ENCODE measurements around the gene IMMP2L.

Gene IMMP2L

GRCh38 chr7:111009526-111010040 is 552.7 kb downstream of the IMMP2L start:
- H3K27me3 ChIP-seq (ENCODE audit: control insufficient read depth, insufficient read depth, low read length, poor library complexity, severe bottlenecking) = no peaks in the 10 kb centered on the region
- WGBS, 2 experiments = 89 to 91% methylated on average over 1 of the region's 1 CpG
- no peak overlapping the region for H3K27ac ChIP-seq (ENCODE audit: insufficient read depth, low read depth, low read length, poor library complexity, severe bottlenecking)
- no peaks in the 10 kb centered on the region for H3K4me1 ChIP-seq (ENCODE audit: control insufficient read depth, insufficient read depth, low read length)
- no peak overlapping the region for H3K4me3 ChIP-seq (ENCODE audit: insufficient read depth, low read depth, low read length)
- H3K36me3 ChIP-seq (ENCODE audit: control insufficient read depth, insufficient read depth, low read length) = no peaks in the 10 kb centered on the region
- no peaks in the 10 kb centered on the region for H3K9me3 ChIP-seq (ENCODE audit: control insufficient read depth, low read length)

DNA sequence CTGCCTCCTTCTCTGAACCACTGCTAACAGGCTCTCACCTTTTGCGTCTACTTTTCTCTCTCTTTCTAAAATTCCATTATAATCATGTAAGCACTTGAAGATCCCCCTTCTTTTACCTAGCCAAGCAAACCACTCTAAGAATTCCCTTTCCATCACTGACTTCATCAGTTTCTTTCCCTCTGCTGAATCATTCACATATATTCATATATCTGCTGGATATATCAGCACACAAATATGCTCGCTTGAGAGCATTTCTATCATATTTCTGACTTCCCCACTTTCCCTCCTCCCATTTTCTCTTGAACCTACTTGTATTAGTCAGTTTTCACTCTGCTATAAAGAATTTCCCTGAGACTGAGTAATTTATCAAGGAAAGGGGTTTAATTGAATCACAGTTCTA is 555.6 kb downstream of the IMMP2L start:
- Histone ChIP-seq H3K36me3 (ENCODE audit: control insufficient read depth, insufficient read depth, low read length) (no peaks in the 10 kb centered on the region), H3K4me3 (ENCODE audit: insufficient read depth, low read depth, low read length) (no peak overlapping the region), H3K9me3 (ENCODE audit: control insufficient read depth, low read length) (no peaks in the 10 kb centered on the region), H3K27ac (ENCODE audit: insufficient read depth, low read depth, low read length, poor library complexity, severe bottlenecking) (no peak overlapping the region), H3K27me3 (ENCODE audit: control insufficient read depth, insufficient read depth, low read length, poor library complexity, severe bottlenecking) (no peaks in the 10 kb centered on the region), H3K4me1 (ENCODE audit: control insufficient read depth, insufficient read depth, low read length) (no peaks in the 10 kb centered on the region)
- WGBS, 2 experiments = 86 to 94% methylated on average over 2 of the region's 2 CpGs

- no peak overlapping the region for H3K27ac ChIP-seq (ENCODE audit: insufficient read depth, low read depth, low read length, poor library complexity, severe bottlenecking)
- WGBS, 2 experiments = 71 to 78% methylated on average over 2 to 3 of the region's 3 CpGs
- no peak overlapping the region for H3K4me3 ChIP-seq (ENCODE audit: insufficient read depth, low read depth, low read length)
Observed at GRCh38 chr7:111006040-111006439, 556.3 kb downstream of the IMMP2L start.

DNA sequence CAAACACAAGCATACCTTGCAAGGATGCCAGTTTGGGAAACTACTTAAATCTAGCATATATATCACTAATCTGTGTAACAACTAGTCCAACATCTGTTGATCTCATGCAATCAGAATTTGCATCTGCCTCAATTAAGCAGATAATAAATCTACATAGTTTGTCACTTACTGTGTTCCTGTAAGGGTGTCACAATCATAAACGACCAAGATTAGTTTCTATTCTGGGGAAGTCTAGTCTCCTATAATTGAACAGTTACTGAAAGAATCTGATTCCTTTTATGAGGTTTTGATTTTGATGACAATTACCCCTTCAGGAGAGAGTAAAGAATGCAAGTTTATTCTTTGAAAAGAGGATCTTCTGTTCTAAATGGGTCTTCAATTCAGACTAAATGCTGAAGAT is 556.8 kb downstream of the IMMP2L start:
- WGBS, 2 experiments = 86 to 100% methylated on average over 1 of the region's 1 CpG
- H3K36me3 ChIP-seq (ENCODE audit: control insufficient read depth, insufficient read depth, low read length) = no peaks in the 10 kb centered on the region
- H3K9me3 ChIP-seq (ENCODE audit: control insufficient read depth, low read length) = no peaks in the 10 kb centered on the region
- H3K27me3 ChIP-seq (ENCODE audit: control insufficient read depth, insufficient read depth, low read length, poor library complexity, severe bottlenecking) = no peaks in the 10 kb centered on the region
- H3K4me3 ChIP-seq (ENCODE audit: insufficient read depth, low read depth, low read length) = no peak overlapping the region
- H3K4me1 ChIP-seq (ENCODE audit: control insufficient read depth, insufficient read depth, low read length) = no peaks in the 10 kb centered on the region
- H3K27ac ChIP-seq (ENCODE audit: insufficient read depth, low read depth, low read length, poor library complexity, severe bottlenecking) = no peak overlapping the region

More at GRCh38 chr7:111006040-111006439, 556.3 kb downstream of the IMMP2L start:
- no peaks in the 10 kb centered on the region for H3K27me3 ChIP-seq (ENCODE audit: control insufficient read depth, insufficient read depth, low read length, poor library complexity, severe bottlenecking)
- no peaks in the 10 kb centered on the region for H3K36me3 ChIP-seq (ENCODE audit: control insufficient read depth, insufficient read depth, low read length)
- H3K9me3 ChIP-seq (ENCODE audit: control insufficient read depth, low read length) = no peaks in the 10 kb centered on the region
- H3K4me1 ChIP-seq (ENCODE audit: control insufficient read depth, insufficient read depth, low read length) = no peaks in the 10 kb centered on the region

DNA sequence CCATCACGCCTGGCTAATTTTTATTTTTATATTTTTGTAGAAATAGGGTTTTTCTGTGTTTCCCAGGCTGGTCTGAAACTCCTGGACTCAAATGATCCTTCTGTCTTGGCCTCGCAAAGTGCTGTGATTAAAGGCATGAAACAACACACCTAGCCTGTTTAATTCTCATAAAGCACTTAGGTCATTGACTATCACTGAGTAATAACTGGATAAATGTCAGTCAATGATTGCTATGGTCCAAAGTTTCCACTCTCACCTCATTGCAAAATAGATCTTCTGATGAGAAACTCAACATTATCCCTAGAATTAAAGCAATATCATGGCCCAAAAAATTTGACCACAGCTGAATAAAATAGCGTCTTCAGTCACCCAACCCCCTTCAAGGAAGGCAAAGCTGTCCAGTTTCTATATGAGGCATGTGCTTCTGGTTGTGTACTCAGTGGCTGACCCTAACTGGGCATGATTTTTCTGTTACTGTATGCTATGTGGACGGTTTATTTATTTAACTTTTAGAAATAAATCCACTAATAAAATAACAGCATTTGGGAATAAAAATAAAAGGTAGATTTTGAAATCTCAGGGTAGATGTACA is 557.9 kb downstream of the IMMP2L start:
- Histone ChIP-seq H3K4me3 (ENCODE audit: insufficient read depth, low read depth, low read length) (no peak overlapping the region), H3K4me1 (ENCODE audit: control insufficient read depth, insufficient read depth, low read length) (peaks cover 6% of the 10 kb centered on the region), H3K9me3 (ENCODE audit: control insufficient read depth, low read length) (no peaks in the 10 kb centered on the region), H3K27me3 (ENCODE audit: control insufficient read depth, insufficient read depth, low read length, poor library complexity, severe bottlenecking) (no peaks in the 10 kb centered on the region), H3K36me3 (ENCODE audit: control insufficient read depth, insufficient read depth, low read length) (no peaks in the 10 kb centered on the region), H3K27ac (ENCODE audit: insufficient read depth, low read depth, low read length, poor library complexity, severe bottlenecking) (no peak overlapping the region)
- 95 to 100% methylated on average over 2 to 3 of the region's 4 CpGs for WGBS, 2 experiments

DNA sequence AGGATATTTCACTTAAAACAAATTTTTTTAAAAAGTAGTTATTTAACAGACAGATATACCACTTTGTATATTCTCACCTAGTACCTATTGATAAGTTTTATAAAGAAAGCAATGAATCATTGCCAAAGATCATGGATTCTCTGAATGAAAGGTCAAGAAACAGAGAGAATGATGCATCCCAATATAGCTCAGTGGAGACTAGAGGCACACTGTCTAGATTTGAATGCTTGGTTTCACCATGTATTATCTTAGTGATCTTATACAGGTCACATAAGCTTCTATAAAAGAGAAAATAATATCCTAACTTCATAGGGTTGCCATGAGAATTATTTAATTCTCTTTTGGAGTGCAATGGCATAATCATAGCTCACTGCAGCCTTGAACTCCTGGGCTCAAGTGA is 558.4 kb downstream of the IMMP2L start:
- no peaks in the 10 kb centered on the region for H3K27me3 ChIP-seq (ENCODE audit: control insufficient read depth, insufficient read depth, low read length, poor library complexity, severe bottlenecking)
- H3K36me3 ChIP-seq (ENCODE audit: control insufficient read depth, insufficient read depth, low read length) = no peaks in the 10 kb centered on the region
- H3K4me3 ChIP-seq (ENCODE audit: insufficient read depth, low read depth, low read length) = no peak overlapping the region
- no peaks in the 10 kb centered on the region for H3K9me3 ChIP-seq (ENCODE audit: control insufficient read depth, low read length)
- peaks cover 6% of the 10 kb centered on the region for H3K4me1 ChIP-seq (ENCODE audit: control insufficient read depth, insufficient read depth, low read length)
- H3K27ac ChIP-seq (ENCODE audit: insufficient read depth, low read depth, low read length, poor library complexity, severe bottlenecking) = no peak overlapping the region

GRCh38 chr7:110994028-110994967 is 568.0 kb downstream of the IMMP2L start:
- H3K9me3 ChIP-seq (ENCODE audit: control insufficient read depth, low read length) = no peaks in the 10 kb centered on the region
- 90 to 96% methylated on average over 5 of the region's 5 CpGs for WGBS, 2 experiments
- no peaks in the 10 kb centered on the region for H3K27me3 ChIP-seq (ENCODE audit: control insufficient read depth, insufficient read depth, low read length, poor library complexity, severe bottlenecking)
- no peaks in the 10 kb centered on the region for H3K36me3 ChIP-seq (ENCODE audit: control insufficient read depth, insufficient read depth, low read length)
- H3K27ac ChIP-seq (ENCODE audit: insufficient read depth, low read depth, low read length, poor library complexity, severe bottlenecking) = no peak overlapping the region
- H3K4me1 ChIP-seq (ENCODE audit: control insufficient read depth, insufficient read depth, low read length) = no peaks in the 10 kb centered on the region
- H3K4me3 ChIP-seq (ENCODE audit: insufficient read depth, low read depth, low read length) = no peak overlapping the region

- Histone ChIP-seq H3K4me3 (ENCODE audit: insufficient read depth, low read depth, low read length) (no peak overlapping the region), H3K36me3 (ENCODE audit: control insufficient read depth, insufficient read depth, low read length) (no peaks in the 10 kb centered on the region), H3K4me1 (ENCODE audit: control insufficient read depth, insufficient read depth, low read length) (no peaks in the 10 kb centered on the region), H3K27me3 (ENCODE audit: control insufficient read depth, insufficient read depth, low read length, poor library complexity, severe bottlenecking) (no peaks in the 10 kb centered on the region), H3K9me3 (ENCODE audit: control insufficient read depth, low read length) (no peaks in the 10 kb centered on the region), H3K27ac (ENCODE audit: insufficient read depth, low read depth, low read length, poor library complexity, severe bottlenecking) (no peak overlapping the region)
- 92 to 96% methylated on average over 10 of the region's 10 CpGs for WGBS, 2 experiments
Observed at GRCh38 chr7:110988890-110989501, 573.3 kb downstream of the IMMP2L start.

- Histone ChIP-seq H3K4me3 (ENCODE audit: insufficient read depth, low read depth, low read length) (no peak overlapping the region), H3K27me3 (ENCODE audit: control insufficient read depth, insufficient read depth, low read length, poor library complexity, severe bottlenecking) (no peaks in the 10 kb centered on the region), H3K4me1 (ENCODE audit: control insufficient read depth, insufficient read depth, low read length) (no peaks in the 10 kb centered on the region), H3K36me3 (ENCODE audit: control insufficient read depth, insufficient read depth, low read length) (no peaks in the 10 kb centered on the region), H3K9me3 (ENCODE audit: control insufficient read depth, low read length) (no peaks in the 10 kb centered on the region), H3K27ac (ENCODE audit: insufficient read depth, low read depth, low read length, poor library complexity, severe bottlenecking) (no peak overlapping the region)
- WGBS, 2 experiments = 95% methylated on average over 1 of the region's 2 CpGs
Observed at GRCh38 chr7:110988348-110988747, 573.9 kb downstream of the IMMP2L start.

DNA sequence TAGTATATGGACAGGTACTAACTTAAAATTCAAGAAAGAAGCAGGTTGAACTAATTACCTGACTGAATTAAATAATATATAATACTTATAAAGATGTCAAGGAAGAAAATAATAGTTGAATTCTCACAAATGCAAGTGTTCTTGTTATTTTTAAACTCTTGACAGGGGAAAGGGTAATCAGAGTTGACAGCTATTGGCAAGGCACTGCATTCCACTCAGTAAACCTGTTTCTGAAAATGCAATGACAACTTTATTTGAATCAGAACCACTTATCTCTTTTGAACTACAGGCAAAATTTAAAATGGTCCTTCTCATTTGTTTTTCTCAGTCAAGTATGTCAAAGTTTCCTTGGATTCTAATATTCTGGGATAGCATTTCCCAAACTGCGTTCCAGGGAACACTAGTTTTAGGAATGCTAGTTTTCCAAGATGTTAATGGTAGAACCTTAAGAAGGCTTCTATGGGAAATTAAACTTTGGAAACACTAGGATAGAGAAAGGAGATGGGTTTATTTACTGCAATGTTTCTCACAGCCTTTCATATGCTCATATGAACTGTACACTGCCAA is 575.1 kb downstream of the IMMP2L start:
- H3K4me1 ChIP-seq (ENCODE audit: control insufficient read depth, insufficient read depth, low read length) = no peaks in the 10 kb centered on the region
- H3K27me3 ChIP-seq (ENCODE audit: control insufficient read depth, insufficient read depth, low read length, poor library complexity, severe bottlenecking) = no peaks in the 10 kb centered on the region
- no peak overlapping the region for H3K4me3 ChIP-seq (ENCODE audit: insufficient read depth, low read depth, low read length)
- H3K27ac ChIP-seq (ENCODE audit: insufficient read depth, low read depth, low read length, poor library complexity, severe bottlenecking) = no peak overlapping the region
- no peaks in the 10 kb centered on the region for H3K36me3 ChIP-seq (ENCODE audit: control insufficient read depth, insufficient read depth, low read length)
- WGBS, 2 experiments = 94 to 100% methylated on average over 1 of the region's 1 CpG
- H3K9me3 ChIP-seq (ENCODE audit: control insufficient read depth, low read length) = no peaks in the 10 kb centered on the region
